ENCODE measurements around the gene VAMP5. TPM values are rescaled to one million over a fixed set of nuclear protein-coding genes. Genes with fewer than 3 reads are reported as not detected.
"Not testable (repeated sequence)": the region's sequence is repeated elsewhere in the genome, so short reads cannot be mapped to it uniquely, and the experiment has no call there.

VAMP5 gene
- total and polyA plus RNA-seq, 2 experiments from 2014 or later, result 0.87 to 7.8 TPM

DNA sequence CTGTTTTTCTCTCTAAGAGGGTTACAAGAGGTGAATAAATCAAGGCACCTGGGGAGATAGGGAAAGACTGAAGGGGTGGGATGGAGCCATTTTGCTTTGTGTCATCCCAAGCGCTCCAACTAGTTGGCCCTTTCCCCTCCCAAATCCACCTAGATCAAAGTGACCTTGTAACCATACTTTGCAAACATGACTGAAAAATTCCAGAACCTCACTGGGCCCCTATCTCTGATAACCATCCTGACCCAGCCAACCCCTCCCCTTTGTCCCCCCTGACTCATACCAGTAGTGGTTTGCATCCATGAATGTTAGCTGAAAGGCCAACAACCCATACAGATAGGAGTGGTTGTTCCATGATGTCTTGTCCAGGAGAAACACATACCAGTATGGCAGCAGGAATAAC is 26.1 kb upstream of the VAMP5 start:
- Mint-ChIP-seq H3K4me1 (peaks cover 7% of the 10 kb centered on the region; the same call in 2 of the 3 replicates), H3K27me3 (ENCODE audit: insufficient read depth, low read depth, poor library complexity) (peaks cover 1% of the 10 kb centered on the region), H3K36me3 (ENCODE audit: low read depth) (peaks cover 28% of the 10 kb centered on the region), H3K27ac (no peak overlapping the region), H3K9me3 (no peaks in the 10 kb centered on the region; the same call in 2 of the 3 replicates), H3K4me3 (no peak overlapping the region)
- peaks cover 31% of the 10 kb centered on the region for H3K79me2 ChIP-seq (replicated peaks; ENCODE audit: insufficient read depth)
- TF ChIP-seq ZNF331 (CRISPR knock-in tag; IDR thresholded peaks at IDR 0.05; ENCODE audit: low read depth) (no peak), ZNF114 (CRISPR knock-in tag; IDR thresholded peaks at IDR 0.05) (no peak), JUNB (IDR thresholded peaks at IDR 0.05; ENCODE audit: unreplicated experiment) (no peak)
- TF ChIP-seq, protein P1, sequence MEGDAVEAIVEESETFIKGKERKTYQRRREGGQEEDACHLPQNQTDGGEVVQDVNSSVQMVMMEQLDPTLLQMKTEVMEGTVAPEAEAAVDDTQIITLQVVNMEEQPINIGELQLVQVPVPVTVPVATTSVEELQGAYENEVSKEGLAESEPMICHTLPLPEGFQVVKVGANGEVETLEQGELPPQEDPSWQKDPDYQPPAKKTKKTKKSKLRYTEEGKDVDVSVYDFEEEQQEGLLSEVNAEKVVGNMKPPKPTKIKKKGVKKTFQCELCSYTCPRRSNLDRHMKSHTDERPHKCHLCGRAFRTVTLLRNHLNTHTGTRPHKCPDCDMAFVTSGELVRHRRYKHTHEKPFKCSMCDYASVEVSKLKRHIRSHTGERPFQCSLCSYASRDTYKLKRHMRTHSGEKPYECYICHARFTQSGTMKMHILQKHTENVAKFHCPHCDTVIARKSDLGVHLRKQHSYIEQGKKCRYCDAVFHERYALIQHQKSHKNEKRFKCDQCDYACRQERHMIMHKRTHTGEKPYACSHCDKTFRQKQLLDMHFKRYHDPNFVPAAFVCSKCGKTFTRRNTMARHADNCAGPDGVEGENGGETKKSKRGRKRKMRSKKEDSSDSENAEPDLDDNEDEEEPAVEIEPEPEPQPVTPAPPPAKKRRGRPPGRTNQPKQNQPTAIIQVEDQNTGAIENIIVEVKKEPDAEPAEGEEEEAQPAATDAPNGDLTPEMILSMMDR (conservative IDR thresholded peaks at IDR 0.05; ENCODE audit: low read depth in 2 of 2), result no peak
- TF ChIP-seq, protein P2, sequence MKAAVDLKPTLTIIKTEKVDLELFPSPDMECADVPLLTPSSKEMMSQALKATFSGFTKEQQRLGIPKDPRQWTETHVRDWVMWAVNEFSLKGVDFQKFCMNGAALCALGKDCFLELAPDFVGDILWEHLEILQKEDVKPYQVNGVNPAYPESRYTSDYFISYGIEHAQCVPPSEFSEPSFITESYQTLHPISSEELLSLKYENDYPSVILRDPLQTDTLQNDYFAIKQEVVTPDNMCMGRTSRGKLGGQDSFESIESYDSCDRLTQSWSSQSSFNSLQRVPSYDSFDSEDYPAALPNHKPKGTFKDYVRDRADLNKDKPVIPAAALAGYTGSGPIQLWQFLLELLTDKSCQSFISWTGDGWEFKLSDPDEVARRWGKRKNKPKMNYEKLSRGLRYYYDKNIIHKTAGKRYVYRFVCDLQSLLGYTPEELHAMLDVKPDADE (IDR thresholded peaks at IDR 0.05), result no peak
- peaks cover 8% of the 10 kb centered on the region; the same call in 1 of the 2 replicates for H3K4me1 ChIP-seq (ENCODE audit: insufficient read depth)
- no peak overlapping the region for H2AFZ ChIP-seq
- no peak overlapping the region for H3K27ac ChIP-seq (ENCODE audit: low read depth)
- no peaks in the 10 kb centered on the region for H3K27me3 ChIP-seq (ENCODE audit: insufficient read depth)
- H3K4me3 ChIP-seq, result no peak overlapping the region
- H3F3A ChIP-seq (replicated peaks; ENCODE audit: low read depth), result no peaks in the 10 kb centered on the region; the same call in none of the 2 replicates
- H3K4me2 ChIP-seq, result no peak overlapping the region
- ATAC-seq (no peak), DNase-seq (ENCODE audit: low spot score) (no peak)
- H4K20me1 ChIP-seq (replicated peaks; ENCODE audit: insufficient read depth), result peaks cover 9% of the 10 kb centered on the region; the same call in 1 of the 2 replicates
- H3K36me3 ChIP-seq (ENCODE audit: insufficient read depth), result peaks cover 19% of the 10 kb centered on the region
- H3K9me2 ChIP-seq (ENCODE audit: insufficient read depth), result no peaks in the 10 kb centered on the region

DNA sequence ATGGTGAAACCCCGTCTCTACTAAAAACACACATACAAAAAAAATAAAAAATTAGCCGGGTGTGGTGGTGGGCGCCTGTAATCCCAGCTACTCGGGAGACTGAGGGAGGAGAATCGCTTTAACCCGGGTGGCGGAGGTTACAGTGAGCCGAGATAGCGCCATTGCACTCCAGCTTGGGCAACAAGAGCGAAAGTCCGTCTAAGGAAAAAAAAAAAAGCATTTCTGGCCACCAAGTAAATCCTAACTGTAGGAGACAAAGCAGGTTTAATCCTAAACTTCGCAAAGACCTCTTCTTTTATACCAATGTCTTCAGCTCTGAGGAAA is 23.9 kb upstream of the VAMP5 start:
- H3K27ac Mint-ChIP-seq, result not testable (repeated sequence)
- peak overlapping the region; percentile 93 for H3K4me2 ChIP-seq
- H3K36me3 Mint-ChIP-seq (ENCODE audit: low read depth), result peaks cover 13% of the 10 kb centered on the region

DNA sequence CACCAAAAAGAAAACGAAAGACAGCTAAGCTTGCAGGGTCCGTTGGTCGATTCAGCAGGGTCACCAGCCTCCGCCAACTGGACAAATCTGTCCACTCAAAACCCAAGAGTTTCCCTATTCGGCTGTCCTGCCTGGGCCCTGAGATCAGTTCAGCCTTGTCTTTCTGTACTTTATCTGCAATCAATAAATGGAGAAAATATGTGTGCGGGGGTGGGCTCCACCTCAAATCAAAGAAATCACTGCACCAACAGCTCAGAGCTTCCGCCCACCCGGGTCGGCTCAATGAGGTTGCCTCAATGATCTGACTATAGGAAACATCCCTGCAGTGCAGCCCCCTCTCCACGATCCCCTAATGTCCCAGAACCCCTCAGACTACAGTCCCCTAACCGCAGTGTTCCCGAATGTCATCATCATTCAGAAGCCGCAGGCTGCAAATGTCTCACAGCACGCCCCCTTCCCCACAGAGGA is 23.4 kb upstream of the VAMP5 start:
- Histone ChIP-seq H3K4me3 (peak overlapping the region; percentile 83), H3F3A (replicated peaks; ENCODE audit: low read depth) (no peaks in the 10 kb centered on the region; the same call in none of the 2 replicates), H2AFZ (peak overlapping the region; percentile 5; the same call in 1 of the 2 replicates), H3K9me2 (ENCODE audit: insufficient read depth) (no peaks in the 10 kb centered on the region), H3K27me3 (ENCODE audit: insufficient read depth) (no peaks in the 10 kb centered on the region), H3K4me2 (peak overlapping the region; percentile 93), H3K27ac (ENCODE audit: low read depth) (peak overlapping the region; percentile 88; the same call in 1 of the 2 replicates), H3K36me3 (ENCODE audit: insufficient read depth) (peaks cover 9% of the 10 kb centered on the region), H3K79me2 (replicated peaks; ENCODE audit: insufficient read depth) (peaks cover 31% of the 10 kb centered on the region), H3K4me1 (ENCODE audit: insufficient read depth) (peaks cover 8% of the 10 kb centered on the region; the same call in 1 of the 2 replicates), H4K20me1 (replicated peaks; ENCODE audit: insufficient read depth) (peaks cover 8% of the 10 kb centered on the region; the same call in 1 of the 2 replicates)
- no peak for DNase-seq (ENCODE audit: low spot score)
- TF ChIP-seq, protein P1 (conservative IDR thresholded peaks at IDR 0.05; ENCODE audit: low read depth in 2 of 2), result no peak
- TF ChIP-seq EZH2phosphoT487 (IDR thresholded peaks at IDR 0.05; ENCODE audit: unreplicated experiment), result no peak
- TF ChIP-seq POLR2AphosphoS5 (IDR thresholded peaks at IDR 0.05; ENCODE audit: low read depth), result no peak
- no peak for TF ChIP-seq STAT1 (IDR thresholded peaks at IDR 0.05; ENCODE audit: unreplicated experiment)
- peak overlapping the region; percentile 96 for H3K27ac Mint-ChIP-seq
- H3K4me1 Mint-ChIP-seq, result peaks cover 7% of the 10 kb centered on the region; the same call in 2 of the 3 replicates
- peak overlapping the region; percentile 96 for H3K4me3 Mint-ChIP-seq
- no peaks in the 10 kb centered on the region; the same call in 2 of the 3 replicates for H3K9me3 Mint-ChIP-seq
- H3K36me3 Mint-ChIP-seq (ENCODE audit: low read depth), result peaks cover 12% of the 10 kb centered on the region
- peaks cover 3% of the 10 kb centered on the region for H3K27me3 Mint-ChIP-seq (ENCODE audit: insufficient read depth, low read depth, poor library complexity)
- ATAC-seq, result peak; percentile 46

More for the DNA sequence above, 23.9 kb upstream of the VAMP5 start:
- DNase-seq (ENCODE audit: low spot score); ATAC-seq; H4K20me1 ChIP-seq (replicated peaks; ENCODE audit: insufficient read depth); H3F3A ChIP-seq (replicated peaks; ENCODE audit: low read depth); H3K9me3 Mint-ChIP-seq; H2AFZ ChIP-seq; H3K4me1 ChIP-seq (ENCODE audit: insufficient read depth); H3K4me1 Mint-ChIP-seq; H3K36me3 ChIP-seq (ENCODE audit: insufficient read depth); H3K9me2 ChIP-seq (ENCODE audit: insufficient read depth); H3K27me3 ChIP-seq (ENCODE audit: insufficient read depth); H3K27me3 Mint-ChIP-seq (ENCODE audit: insufficient read depth, low read depth, poor library complexity): not testable (repeated sequence)
- H3K27ac ChIP-seq (ENCODE audit: low read depth), result peak overlapping the region; percentile 88; the same call in 1 of the 2 replicates
- H3K4me3 ChIP-seq, result peak overlapping the region; percentile 83
- H3K79me2 ChIP-seq (replicated peaks; ENCODE audit: insufficient read depth), result peaks cover 31% of the 10 kb centered on the region
- peak overlapping the region; percentile 96 for H3K4me3 Mint-ChIP-seq

Measured in GM23338 (cell line).